Keratinocyte (primary cell): ENCODE data around the gene VPS8. TPM values are rescaled to one million over a fixed set of nuclear protein-coding genes. Genes with fewer than 3 reads are reported as not detected.

Experiments
- DNase-seq: peaks from one replicate; pipeline ENCODE4 v3.0.0-alpha.2; 2011; ENCODE audit warnings: low read depth, missing footprints, low spot score
- FAIRE-seq: peaks from 2 replicates; lab custom pipeline; 2011; peaks lifted over from hg19 to GRCh38; lab: Jason Lieb, UNC
- H2AFZ ChIP-seq: 2 replicates; pipeline ENCODE4 v1.6.0; 2012; ENCODE audit warnings: low read length, control low read depth, inconsistent platforms; ENCODE audit not compliant: control insufficient read depth
- H3K27ac ChIP-seq: 2 replicates; pipeline ENCODE4 v1.5.1; 2011; ENCODE audit warnings: low read length; ENCODE audit not compliant: control insufficient read depth, insufficient read depth
- H3K27me3 ChIP-seq: 3 replicates; pipeline ENCODE4 v1.6.0; 2011; ENCODE audit warnings: low read length; ENCODE audit not compliant: control insufficient read depth, insufficient read depth; ENCODE audit errors: extremely low read depth
- H3K36me3 ChIP-seq, 2 experiments: 2 replicates in 1 of 2; 3 replicates in 1 of 2; pipeline ENCODE4 v1.5.1; 2011; ENCODE audit warnings: low read length in 2 of 2, mild to moderate bottlenecking in 1 of 2; ENCODE audit not compliant: control insufficient read depth in 2 of 2, insufficient read depth in 2 of 2; ENCODE audit errors: extremely low read depth in 1 of 2
- H3K4me1 ChIP-seq: 3 replicates; pipeline ENCODE4 v1.5.1; 2011; ENCODE audit warnings: low read length; ENCODE audit not compliant: control insufficient read depth, insufficient read depth; ENCODE audit errors: extremely low read depth
- H3K4me2 ChIP-seq: 3 replicates; pipeline ENCODE4 v1.6.0; 2011; ENCODE audit warnings: low read depth, low read length; ENCODE audit not compliant: control insufficient read depth, insufficient read depth; ENCODE audit errors: extremely low read depth
- H3K4me3 ChIP-seq, 3 experiments: fragments of 200-600 bp in 1 of 3; sonication (generic) in 1 of 3; 2 replicates in 2 of 3; 3 replicates in 1 of 3; pipeline ENCODE4 v1.5.1; 2011 to 2016; ENCODE audit warnings: low read length in 3 of 3, mild to moderate bottlenecking in 3 of 3, control low read depth in 2 of 3, inconsistent platforms in 1 of 3, low read depth in 1 of 3, mixed read lengths in 1 of 3, mixed run types in 1 of 3, moderate library complexity in 1 of 3; ENCODE audit not compliant: control insufficient read depth in 2 of 3, insufficient read depth in 2 of 3; ENCODE audit errors: extremely low read depth in 1 of 3
- H3K79me2 ChIP-seq: 2 replicates; pipeline ENCODE4 v1.6.0; 2012; ENCODE audit warnings: low read length; ENCODE audit not compliant: control insufficient read depth, insufficient read depth
- H3K9ac ChIP-seq: 3 replicates; pipeline ENCODE4 v1.6.0; 2011; ENCODE audit warnings: low read length; ENCODE audit not compliant: control insufficient read depth, insufficient read depth; ENCODE audit errors: extremely low read depth
- H3K9me1 ChIP-seq: 3 replicates; pipeline ENCODE4 v1.6.0; 2011; ENCODE audit warnings: low read length; ENCODE audit not compliant: control insufficient read depth, insufficient read depth; ENCODE audit errors: extremely low read depth
- H3K9me3 ChIP-seq: 2 replicates; pipeline ENCODE4 v1.5.1; 2012; ENCODE audit warnings: low read depth, low read length; ENCODE audit not compliant: control insufficient read depth
- H4K20me1 ChIP-seq: 3 replicates; pipeline ENCODE4 v1.6.0; 2011; ENCODE audit warnings: low read length; ENCODE audit not compliant: control insufficient read depth, insufficient read depth; ENCODE audit errors: extremely low read depth
- CTCF ChIP-seq, 3 experiments: IDR thresholded peaks in 1 of 3; conservative IDR thresholded peaks in 1 of 3; optimal IDR thresholded peaks in 1 of 3; 2 replicates in 2 of 3; 3 replicates in 1 of 3; pipeline versions ENCODE3 to v1.5.1; 2011; ENCODE audit warnings: low read length in 3 of 3, mild to moderate bottlenecking in 3 of 3, moderate library complexity in 2 of 3, control low read depth in 1 of 3, inconsistent platforms in 1 of 3; ENCODE audit not compliant: insufficient read depth in 2 of 3; ENCODE audit errors: extremely low read depth in 1 of 3
- EZH2 ChIP-seq: IDR thresholded peaks from one replicate; pipeline ENCODE4 v1.6.1; 2012; ENCODE audit warnings: inconsistent platforms, mild to moderate bottlenecking, low read length, moderate library complexity
- dilution Hi-C: fragments of 300-500 bp; cut with MboI; formaldehyde crosslinking; loops from one replicate; pipeline ENCODE4 v1.7.0; 2020; ENCODE audit warnings: low sequenced_read_pairs; ENCODE audit not compliant: extremely low pct_ligation_motif_present
- polyA plus RNA-seq, 5 experiments: library from polyadenylated mRNA; depleted of rRNA in 3 of 5; stranded (reverse) in 3 of 5; stranded (forward) in 1 of 5; unstranded in 1 of 5; fragments of >200 nt; gene quantifications; 1 replicate in 1 of 5; 2 replicates in 3 of 5; 3 replicates in 1 of 5; pipeline versions ENCODE4 v1.2.1 to v1.2.3, GENCODE V29; 2011 to 2012; ENCODE audit warnings: missing spikeins in 2 of 5, low read depth in 1 of 5, low replicate concordance in 1 of 5

Gene VPS8
- polyA plus RNA-seq, 1 donor (not counting 4 experiments of a cell fraction or from before 2014, with no cell fraction given), result 28.4 TPM

- no peak for FAIRE-seq
- dilution Hi-C loops, result no loop called here
- H3K79me2 ChIP-seq, result no peaks in the 10 kb centered on the region
Measured at GRCh38 chr3:184889312-184889904, 77.4 kb downstream of the VPS8 start.

GRCh38 chr3:184894051-184894450, 82.1 kb downstream of the VPS8 start:
- Histone ChIP-seq H4K20me1 (no peaks in the 10 kb centered on the region), H3K27me3 (no peaks in the 10 kb centered on the region), H3K79me2 (no peaks in the 10 kb centered on the region), H3K9me3 (no peaks in the 10 kb centered on the region), H3K4me3 (no peak overlapping the region), H3K9me1 (no peaks in the 10 kb centered on the region), H2AFZ (no peak overlapping the region), H3K9ac (no peak overlapping the region), H3K27ac (no peak overlapping the region), H3K4me1 (no peaks in the 10 kb centered on the region), H3K4me2 (no peak overlapping the region), H3K36me3 (no peaks in the 10 kb centered on the region)
- DNase-seq, result no peak
- FAIRE-seq, result no peak
- dilution Hi-C loops, result no loop called here
- no peak for TF ChIP-seq EZH2
- no peak for TF ChIP-seq CTCF (optimal IDR thresholded peaks at IDR 0.05 in 1 of 3, IDR thresholded peaks at IDR 0.05 in 1 of 3, conservative IDR thresholded peaks at IDR 0.05 in 1 of 3; ENCODE audit: extremely low read depth in 1 of 3, insufficient read depth in 2 of 3, low read length in 3 of 3)

More at GRCh38 chr3:184889312-184889904, 77.4 kb downstream of the VPS8 start:
- no peak overlapping the region for H3K4me3 ChIP-seq
- no peaks in the 10 kb centered on the region for H3K4me1 ChIP-seq
- H3K36me3 ChIP-seq, result no peaks in the 10 kb centered on the region
- no peak overlapping the region for H3K27ac ChIP-seq
- no peak overlapping the region for H2AFZ ChIP-seq
- DNase-seq, result no peak
- H3K9me1 ChIP-seq, result no peaks in the 10 kb centered on the region
- no peaks in the 10 kb centered on the region for H3K27me3 ChIP-seq
- no peak overlapping the region for H3K9ac ChIP-seq
- H3K4me2 ChIP-seq, result no peak overlapping the region
- TF ChIP-seq CTCF (optimal IDR thresholded peaks at IDR 0.05 in 1 of 3, IDR thresholded peaks at IDR 0.05 in 1 of 3, conservative IDR thresholded peaks at IDR 0.05 in 1 of 3; ENCODE audit: extremely low read depth in 1 of 3, insufficient read depth in 2 of 3, low read length in 3 of 3) (no peak), EZH2 (no peak)
- no peaks in the 10 kb centered on the region for H3K9me3 ChIP-seq
- no peaks in the 10 kb centered on the region for H4K20me1 ChIP-seq
